Uterus (tissue), 4 donors: ENCODE data around the gene UGT1A10. TPM values are rescaled to one million over a fixed set of nuclear protein-coding genes. Genes with fewer than 3 reads are reported as not detected.
"Not testable (repeated sequence)": the region's sequence is repeated elsewhere in the genome, so short reads cannot be mapped to it uniquely, and the experiment has no call there.

Experiments used
- DNase-seq, 2 donors: peaks; one replicate each; pipeline ENCODE4 v3.0.0-alpha.2; 2019 to 2020
- H3K27ac ChIP-seq, 2 donors: fragments of 200-600 bp; sonication (generic); 1 replicate in 1 of 2; 2 replicates in 1 of 2; pipeline ENCODE4 v1.5.1; 2016 to 2018
- H3K27me3 ChIP-seq, 2 donors: fragments of 200-600 bp; sonication (generic); one replicate each; pipeline ENCODE4 v1.5.1; 2018 to 2019; ENCODE audit warnings: control low read depth in 1 of 2
- H3K36me3 ChIP-seq, 2 donors: fragments of 200-600 bp; sonication (generic); one replicate each; pipeline ENCODE4 v1.5.1; 2019; ENCODE audit warnings: control low read depth in 1 of 2
- H3K4me1 ChIP-seq, 2 donors: fragments of 200-600 bp; sonication (generic); one replicate each; pipeline ENCODE4 v1.5.1; 2018 to 2019; ENCODE audit warnings: control low read depth in 1 of 2
- H3K4me3 ChIP-seq, 2 donors: fragments of 200-600 bp; sonication (generic); 1 replicate in 1 of 2; 2 replicates in 1 of 2; pipeline ENCODE4 v1.5.1; 2018 to 2019; ENCODE audit warnings: mild to moderate bottlenecking in 1 of 2
- H3K9me3 ChIP-seq, 2 donors: fragments of 200-600 bp; sonication (generic); one replicate each; pipeline ENCODE4 v1.5.1; 2019; ENCODE audit warnings: control low read depth in 1 of 2
- CTCF ChIP-seq, 4 experiments: fragments of 200-600 bp in 2 of 4; fragments of 450-650 bp in 2 of 4; sonication (generic) in 2 of 4; IDR thresholded peaks; one replicate each; pipeline ENCODE4 v1.5.1; 2016 to 2019; ENCODE audit warnings: antibody characterized with exemption in 4 of 4, mild to moderate bottlenecking in 2 of 4, moderate library complexity in 1 of 4
- POLR2A ChIP-seq, 2 donors: fragments of 450-650 bp; IDR thresholded peaks; one replicate each; pipeline ENCODE4 v1.6.1; 2016; ENCODE audit warnings: antibody characterized with exemption in 2 of 2, mild to moderate bottlenecking in 1 of 2, moderate library complexity in 1 of 2
- intact Hi-C: fragments of 100-400 bp; cut with DNase I; formaldehyde crosslinking; loops from one replicate; pipeline ENCODE4 v1.15.1; 2023; ENCODE audit warnings: low total_unique reads
- total RNA-seq, 4 donors: library from RNA; depleted of rRNA in 3 of 4; stranded (reverse); fragments of >200 nt in 3 of 4; gene quantifications; one replicate each; pipeline versions ENCODE4 v1.1.0 to v1.2.4, GENCODE V29; 2014 to 2023
- donor health status: DM: yes; HTN: yes; CAD: no.

The UGT1A10 gene
- total RNA-seq, 4 donors from 2014 or later, result not detected

- H3K4me3 ChIP-seq, result no peak overlapping the region
- no peak for DNase-seq
- TF ChIP-seq CTCF (IDR thresholded peaks at IDR 0.05) (no peak), POLR2A (IDR thresholded peaks at IDR 0.05) (no peak)
- no peak overlapping the region for H3K27ac ChIP-seq
- H3K4me1 ChIP-seq, result no peaks in the 10 kb centered on the region
- H3K9me3 ChIP-seq, result peaks cover 0 to 5% of the 10 kb centered on the region in 2 donors
- H3K36me3 ChIP-seq, result no peaks in the 10 kb centered on the region
- no peaks in the 10 kb centered on the region for H3K27me3 ChIP-seq
- intact Hi-C loops, result no loop called here
Measured at GRCh38 chr2:233611284-233611683, 25.0 kb upstream of the UGT1A10 start.

- H3K36me3 ChIP-seq, H3K4me3 ChIP-seq, H3K9me3 ChIP-seq, H3K27me3 ChIP-seq, intact Hi-C loops, H3K4me1 ChIP-seq, DNase-seq, H3K27ac ChIP-seq: not testable (repeated sequence)
Measured at GRCh38 chr2:233617476-233617875, 18.8 kb upstream of the UGT1A10 start, which contains the start of gene UGT1A8. Gene UGT1A8, plus strand, starts transcription at chr2:233617633. Its CDS starts 75 bp downstream, at chr2:233617708.

DNA sequence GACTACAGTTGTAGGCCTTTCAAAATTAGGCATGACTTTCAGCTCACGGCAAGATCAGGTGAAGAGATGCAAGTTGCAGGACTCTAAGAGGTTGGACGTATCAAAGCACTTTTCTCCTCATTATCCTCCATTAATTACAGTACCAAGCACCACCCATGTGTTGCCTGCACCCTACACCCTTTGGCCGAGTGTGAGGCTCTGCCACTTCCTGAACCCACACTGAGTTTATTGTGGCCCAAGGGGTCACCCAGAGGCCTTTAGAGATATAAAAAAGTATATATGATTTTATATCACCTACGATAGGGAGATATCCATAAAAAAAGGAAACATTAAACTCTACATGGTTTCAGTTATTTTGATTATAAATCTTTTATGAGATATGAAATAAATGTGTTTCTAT lies 16.0 kb upstream of the UGT1A10 start:
- H3K4me3 ChIP-seq, result no peak overlapping the region
- intact Hi-C loops, result no loop called here
- H3K36me3 ChIP-seq, result no peaks in the 10 kb centered on the region
- no peaks in the 10 kb centered on the region for H3K9me3 ChIP-seq
- DNase-seq, result no peak
- no peak overlapping the region for H3K27ac ChIP-seq
- H3K4me1 ChIP-seq, result no peaks in the 10 kb centered on the region
- no peak for TF ChIP-seq POLR2A (IDR thresholded peaks at IDR 0.05)
- no peaks in the 10 kb centered on the region for H3K27me3 ChIP-seq

DNA sequence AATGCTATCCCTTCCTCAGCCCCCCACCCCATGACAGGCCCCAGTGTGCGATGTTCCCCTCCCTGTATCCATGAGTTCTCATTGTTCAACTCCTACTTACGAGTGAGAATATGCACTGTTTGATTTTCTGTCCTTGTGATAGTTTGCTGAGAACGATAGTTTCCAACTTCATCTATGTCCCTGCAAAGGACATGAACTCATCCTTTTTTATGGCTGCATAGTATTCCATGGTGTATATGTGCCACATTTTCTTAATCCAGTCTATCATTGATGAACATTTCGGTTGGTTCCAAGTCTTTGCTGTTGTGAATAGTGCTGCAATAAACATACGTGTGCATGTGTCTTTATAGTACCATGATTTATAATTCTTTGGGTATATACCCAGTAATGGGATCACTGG lies 14.4 kb upstream of the UGT1A10 start:
- intact Hi-C loops, DNase-seq, H3K27me3 ChIP-seq, H3K36me3 ChIP-seq, H3K9me3 ChIP-seq, H3K27ac ChIP-seq, H3K4me3 ChIP-seq, H3K4me1 ChIP-seq: not testable (repeated sequence)

GRCh38 chr2:233627331-233628025 lies 8.8 kb upstream of the UGT1A10 start:
- Histone ChIP-seq H3K4me3 (no peak overlapping the region), H3K4me1 (no peaks in the 10 kb centered on the region), H3K36me3 (no peaks in the 10 kb centered on the region), H3K9me3 (no peaks in the 10 kb centered on the region), H3K27ac (no peak overlapping the region), H3K27me3 (no peaks in the 10 kb centered on the region)
- intact Hi-C loops, result no loop called here
- TF ChIP-seq CTCF (IDR thresholded peaks at IDR 0.05), result no peak
- TF ChIP-seq POLR2A (IDR thresholded peaks at IDR 0.05), result no peak
- no peak for DNase-seq

DNA sequence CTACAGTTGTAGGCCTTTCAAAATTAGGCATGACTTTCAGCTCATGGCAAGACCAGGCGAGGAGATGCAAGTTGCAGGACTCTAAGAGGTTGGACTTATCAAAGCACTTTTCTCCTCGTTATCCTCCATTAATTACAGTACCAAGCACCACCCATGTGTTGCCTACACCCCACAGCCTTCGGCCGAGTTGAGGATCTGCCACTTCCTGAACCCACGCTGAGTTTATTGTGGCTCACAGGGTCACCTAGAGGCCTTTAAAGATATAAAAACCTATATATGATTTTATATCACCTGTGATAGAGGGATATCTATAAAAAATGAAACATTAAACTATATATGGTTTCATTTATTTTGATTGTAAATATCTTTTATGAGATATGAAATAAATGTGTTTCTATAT lies 2.6 kb downstream of the UGT1A10 start:
- intact Hi-C loops, result no loop called here
- Histone ChIP-seq H3K27me3 (no peaks in the 10 kb centered on the region), H3K27ac (no peak overlapping the region), H3K4me3 (no peak overlapping the region), H3K36me3 (no peaks in the 10 kb centered on the region), H3K9me3 (no peaks in the 10 kb centered on the region), H3K4me1 (no peaks in the 10 kb centered on the region)
- TF ChIP-seq POLR2A (IDR thresholded peaks at IDR 0.05) (no peak), CTCF (IDR thresholded peaks at IDR 0.05) (no peak)
- no peak for DNase-seq

GRCh38 chr2:233639860-233640259 lies 3.6 kb downstream of the UGT1A10 start:
- intact Hi-C loops, result no loop called here
- H3K4me3 ChIP-seq, result no peak overlapping the region
- no peaks in the 10 kb centered on the region for H3K9me3 ChIP-seq
- H3K27me3 ChIP-seq, result no peaks in the 10 kb centered on the region
- H3K36me3 ChIP-seq, result no peaks in the 10 kb centered on the region
- TF ChIP-seq POLR2A (IDR thresholded peaks at IDR 0.05) (no peak), CTCF (IDR thresholded peaks at IDR 0.05) (no peak)
- DNase-seq, result no peak
- no peaks in the 10 kb centered on the region for H3K4me1 ChIP-seq
- H3K27ac ChIP-seq, result no peak overlapping the region
